Upper lobe of left lung (tissue), 4 donors: Measurements from ENCODE around the gene DCDC2B.

Experiments
- CTCF ChIP-seq, 6 experiments: fragments of 450-650 bp in 4 of 6; fragments of 200-600 bp in 2 of 6; sonication (generic) in 2 of 6; IDR thresholded peaks; one replicate each; pipeline ENCODE4 v1.5.1; 2016 to 2019; ENCODE audit warnings: antibody characterized with exemption in 6 of 6
- POLR2A ChIP-seq, 4 donors: fragments of 450-650 bp; IDR thresholded peaks; one replicate each; pipeline ENCODE4 v1.5.1; 2016 to 2017; ENCODE audit warnings: antibody characterized with exemption in 4 of 4, mild to moderate bottlenecking in 2 of 4
- POLR2AphosphoS5 ChIP-seq, 2 donors: sonication (generic); formaldehyde crosslinking; IDR thresholded peaks; one replicate each; pipeline ENCODE4 v1.5.1; 2017; ENCODE audit warnings: antibody characterized with exemption in 2 of 2

GRCh38 chr1:32181563-32181962, 27.3 kb upstream of the DCDC2B start:
- TF ChIP-seq POLR2A (IDR thresholded peaks at IDR 0.05) (no peak), CTCF (IDR thresholded peaks at IDR 0.05) (no peak), POLR2AphosphoS5 (IDR thresholded peaks at IDR 0.05) (no peak)
